Stimulated activated naive CD8-positive, alpha-beta T cell treated with anti-CD3 and anti-CD28 coated beads, Interleukin-15, Interleukin-2, amounts not matched to agents 100 U/mL and 50 U/mL, for 24 hours (primary cell): ENCODE results near the gene APOL5.
A peak's percentile ranks its signal among the peaks of the same experiment; 100 is the strongest.
"Not testable (repeated sequence)": the region's sequence is repeated elsewhere in the genome, so short reads cannot be mapped to it uniquely, and the experiment has no call there.

Source experiments
- ATAC-seq: fragments of 150-1000 bp; cut with Tn5 transposase; one replicate; pipeline ENCODE4 v1.10.0; 2021
- DNase-seq: peaks from one replicate; pipeline ENCODE4 v3.0.0; 2021

The APOL5 gene, protein sequence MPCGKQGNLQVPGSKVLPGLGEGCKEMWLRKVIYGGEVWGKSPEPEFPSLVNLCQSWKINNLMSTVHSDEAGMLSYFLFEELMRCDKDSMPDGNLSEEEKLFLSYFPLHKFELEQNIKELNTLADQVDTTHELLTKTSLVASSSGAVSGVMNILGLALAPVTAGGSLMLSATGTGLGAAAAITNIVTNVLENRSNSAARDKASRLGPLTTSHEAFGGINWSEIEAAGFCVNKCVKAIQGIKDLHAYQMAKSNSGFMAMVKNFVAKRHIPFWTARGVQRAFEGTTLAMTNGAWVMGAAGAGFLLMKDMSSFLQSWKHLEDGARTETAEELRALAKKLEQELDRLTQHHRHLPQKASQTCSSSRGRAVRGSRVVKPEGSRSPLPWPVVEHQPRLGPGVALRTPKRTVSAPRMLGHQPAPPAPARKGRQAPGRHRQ

GRCh38 chr22:35717572-35717971 lies at the start of gene APOL5:
TSS of gene APOL5 (plus strand) at chr22:35717872. CDS start at chr22:35717872, 0 bp downstream.
- ATAC-seq (no peak), DNase-seq (no peak)

DNA sequence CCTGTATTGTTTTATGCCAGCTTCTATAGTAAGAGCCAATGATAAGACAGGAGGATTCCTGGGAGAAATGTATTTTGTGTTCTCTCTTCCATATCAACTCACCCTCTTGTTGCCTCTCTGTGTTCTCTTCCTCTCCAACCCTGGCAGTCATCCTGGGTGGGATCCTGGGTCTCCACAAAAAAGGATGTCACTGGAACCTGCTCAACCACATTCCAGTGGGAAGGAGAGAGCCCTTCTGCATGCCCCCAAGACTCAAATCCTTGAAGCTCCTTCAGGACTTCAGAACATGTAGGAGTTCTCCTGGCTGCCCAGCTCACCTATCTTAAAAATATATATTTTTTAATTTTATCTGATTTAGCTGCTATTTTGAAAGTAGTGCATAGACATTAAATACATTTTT lies 43.3 kb upstream of the APOL5 start:
- DNase-seq (no peak), ATAC-seq (no peak)

DNA sequence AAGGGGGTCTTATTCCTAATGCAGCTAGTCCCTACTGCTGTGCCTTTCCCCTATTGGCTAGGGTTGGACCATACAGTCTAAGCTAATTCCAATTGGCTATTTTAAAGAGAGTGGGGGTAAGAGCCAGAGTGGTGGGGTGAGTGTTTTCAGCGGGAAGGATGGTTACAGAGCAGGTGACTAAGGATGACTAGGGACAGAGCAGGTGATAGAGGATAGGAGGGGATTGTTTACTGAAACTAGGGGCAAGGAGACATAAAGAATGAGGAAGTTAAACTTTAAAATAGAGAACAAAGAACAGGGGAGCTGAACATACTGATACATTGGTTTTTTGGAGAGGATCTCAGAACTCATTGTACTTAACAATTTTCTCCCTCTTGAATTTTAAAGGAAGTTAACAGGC lies 41.6 kb upstream of the APOL5 start:
- not testable (repeated sequence) for DNase-seq, ATAC-seq

- ATAC-seq (no peak), DNase-seq (no peak)
These were observed 40.0 kb upstream of the APOL5 start for GRCh38 chr22:35677460-35678187.

- ATAC-seq (peak; percentile 29), DNase-seq (no peak)
These were observed 38.8 kb upstream of the APOL5 start for GRCh38 chr22:35678836-35679235.

GRCh38 chr22:35679492-35679891 lies 38.2 kb upstream of the APOL5 start:
- DNase-seq: peak; percentile 57
- peak; percentile 90 for ATAC-seq

- no peak for ATAC-seq
- DNase-seq: no peak
These were observed 36.1 kb upstream of the APOL5 start for GRCh38 chr22:35681454-35682052.

DNA sequence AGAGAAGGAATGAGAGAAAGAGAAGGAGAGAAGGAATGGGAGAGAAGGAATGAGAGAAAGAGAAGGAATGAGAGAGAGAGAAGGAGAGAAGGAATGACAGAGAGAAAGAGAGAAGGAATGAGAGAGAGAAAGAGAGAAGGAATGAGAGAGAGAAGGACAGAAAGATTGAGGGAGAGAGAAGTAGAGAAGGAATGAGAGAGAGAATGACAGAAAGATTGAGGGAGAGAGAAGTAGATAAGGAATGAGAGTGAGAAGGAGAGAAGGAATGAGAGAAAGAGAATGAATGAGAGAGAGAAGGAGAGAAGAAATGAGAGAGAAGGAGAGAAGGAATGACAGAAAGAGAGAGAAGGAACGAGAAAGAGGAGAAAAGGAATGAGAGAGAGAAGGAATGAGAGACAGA lies 34.1 kb upstream of the APOL5 start:
- DNase-seq (no peak), ATAC-seq (no peak)

GRCh38 chr22:35684270-35684700 lies 33.4 kb upstream of the APOL5 start:
- DNase-seq: no peak
- no peak for ATAC-seq

- DNase-seq (no peak), ATAC-seq (no peak)
These were observed 32.9 kb upstream of the APOL5 start for GRCh38 chr22:35684732-35685131.

GRCh38 chr22:35685731-35686130 lies 31.9 kb upstream of the APOL5 start:
- DNase-seq (no peak), ATAC-seq (no peak)

- ATAC-seq (no peak), DNase-seq (no peak)
These were observed 31.4 kb upstream of the APOL5 start for GRCh38 chr22:35686298-35686697.

- ATAC-seq (no peak), DNase-seq (no peak)
These were observed 30.2 kb upstream of the APOL5 start for GRCh38 chr22:35687461-35687860.

- DNase-seq (no peak), ATAC-seq (no peak)
These were observed 28.6 kb upstream of the APOL5 start for GRCh38 chr22:35688913-35689675.

GRCh38 chr22:35690001-35690400 lies 27.7 kb upstream of the APOL5 start:
- no peak for ATAC-seq
- DNase-seq: no peak

GRCh38 chr22:35695202-35695601 lies 22.5 kb upstream of the APOL5 start:
- ATAC-seq (no peak), DNase-seq (no peak)

DNA sequence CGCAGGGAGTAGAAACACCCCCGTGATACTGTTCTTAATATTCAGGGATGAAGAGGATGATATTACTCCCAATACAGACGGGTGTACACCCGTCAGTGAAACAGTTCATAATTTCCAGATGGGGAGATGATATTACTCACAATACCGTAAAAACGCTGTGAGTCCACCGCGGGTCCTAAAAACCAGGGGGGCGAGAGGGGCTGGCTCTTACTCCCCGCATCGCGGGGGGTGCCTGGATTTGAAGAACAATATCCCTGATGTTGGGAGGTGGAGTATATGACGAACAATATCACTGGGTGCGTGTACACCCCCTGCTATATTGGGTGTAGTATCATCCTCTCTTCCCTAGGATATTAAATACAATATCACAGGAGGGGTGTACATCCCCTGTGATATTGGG lies 20.5 kb upstream of the APOL5 start:
- ATAC-seq (peak; percentile 45), DNase-seq (no peak)

GRCh38 chr22:35699852-35700251 lies 17.8 kb upstream of the APOL5 start:
- not testable (repeated sequence) for DNase-seq, ATAC-seq

- no peak for ATAC-seq
- DNase-seq: no peak
These were observed 13.6 kb upstream of the APOL5 start for GRCh38 chr22:35703861-35704584.

DNA sequence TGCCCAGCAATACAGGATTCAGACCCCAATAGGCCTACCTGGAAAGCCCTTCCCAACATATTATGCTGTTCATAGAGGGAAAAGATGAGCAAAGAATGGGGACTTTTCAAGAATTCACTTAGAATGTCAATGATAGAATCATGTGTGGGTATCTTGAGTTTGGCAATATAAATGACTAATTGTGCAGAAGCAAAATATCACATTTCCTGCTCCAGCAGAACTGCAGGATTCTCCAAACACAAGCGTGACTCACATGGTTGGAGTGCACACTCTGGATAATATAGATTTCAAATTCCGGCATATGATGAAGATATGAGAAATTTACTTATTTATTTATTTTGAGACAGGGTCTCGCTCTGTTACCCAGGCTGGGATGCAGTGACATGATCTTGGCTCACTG lies 12.5 kb upstream of the APOL5 start:
- DNase-seq: no peak
- no peak for ATAC-seq

- DNase-seq: no peak
- no peak for ATAC-seq
These were observed 9.2 kb upstream of the APOL5 start for GRCh38 chr22:35708453-35708852.

DNA sequence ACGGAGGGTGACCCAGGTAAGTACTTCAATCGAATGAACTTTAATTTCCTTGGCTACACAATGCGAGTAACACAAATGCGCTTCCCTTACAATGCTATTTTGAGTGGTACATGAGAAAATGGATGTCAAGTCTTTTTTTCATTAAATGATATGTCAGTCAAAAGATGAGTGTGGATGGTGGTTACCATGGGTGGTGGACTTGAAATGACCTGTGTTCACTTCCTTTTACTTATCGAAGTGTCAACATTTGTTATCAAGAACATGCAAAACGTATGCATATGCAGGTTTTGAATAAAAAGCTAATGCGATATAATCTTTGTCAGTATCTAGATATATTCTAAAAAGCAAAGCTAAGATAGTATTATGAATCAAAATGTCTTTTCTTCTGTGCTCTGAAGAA lies 8.8 kb upstream of the APOL5 start:
- DNase-seq (no peak), ATAC-seq (no peak)
